ENCODE results near the gene BMPR1B.

BMPR1B gene

DNA sequence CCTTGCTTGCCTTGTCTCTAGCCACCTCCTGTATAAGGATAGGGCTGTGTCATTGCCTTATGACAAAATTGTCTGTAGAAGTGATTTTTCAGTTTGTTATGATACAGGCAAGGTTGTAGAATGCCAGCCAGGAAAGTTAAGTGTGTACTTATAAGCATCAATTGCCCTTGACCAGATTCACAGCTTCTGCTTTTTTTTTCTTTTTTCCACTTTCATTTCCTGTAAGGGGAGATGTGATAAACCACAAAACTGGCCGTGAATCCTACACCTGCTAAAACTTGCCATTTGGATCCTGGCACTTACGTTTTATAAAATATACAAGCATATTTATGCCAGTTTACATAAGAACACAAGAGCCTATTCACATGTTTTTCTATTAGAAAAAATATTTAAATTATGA, 35.0 kb upstream of the BMPR1B start:
- no peak overlapping the region for H3K4me3 ChIP-seq (ENCODE audit: low read length)
- H3F3A ChIP-seq (ENCODE audit: insufficient read depth, low read length), result no peaks in the 10 kb centered on the region
- H2AFZ ChIP-seq (ENCODE audit: low read length), result no peak overlapping the region
- no peaks in the 10 kb centered on the region for H3K9me2 ChIP-seq (replicated peaks; ENCODE audit: insufficient read depth, low read length)
- DNase-seq, result peak; percentile 62
- H3K4me1 ChIP-seq (ENCODE audit: low read length), result 0 out of 2 replicates have a peak, but pooled peaks cover 9% of the 10 kb centered on the region
- no peaks in the 10 kb centered on the region for H3K9me3 ChIP-seq (replicated peaks; ENCODE audit: insufficient read depth, low read length)
- no peak for TF ChIP-seq EZH2phosphoT487 (IDR thresholded peaks at IDR 0.05; ENCODE audit: low read length)
- TF ChIP-seq, protein P1, sequence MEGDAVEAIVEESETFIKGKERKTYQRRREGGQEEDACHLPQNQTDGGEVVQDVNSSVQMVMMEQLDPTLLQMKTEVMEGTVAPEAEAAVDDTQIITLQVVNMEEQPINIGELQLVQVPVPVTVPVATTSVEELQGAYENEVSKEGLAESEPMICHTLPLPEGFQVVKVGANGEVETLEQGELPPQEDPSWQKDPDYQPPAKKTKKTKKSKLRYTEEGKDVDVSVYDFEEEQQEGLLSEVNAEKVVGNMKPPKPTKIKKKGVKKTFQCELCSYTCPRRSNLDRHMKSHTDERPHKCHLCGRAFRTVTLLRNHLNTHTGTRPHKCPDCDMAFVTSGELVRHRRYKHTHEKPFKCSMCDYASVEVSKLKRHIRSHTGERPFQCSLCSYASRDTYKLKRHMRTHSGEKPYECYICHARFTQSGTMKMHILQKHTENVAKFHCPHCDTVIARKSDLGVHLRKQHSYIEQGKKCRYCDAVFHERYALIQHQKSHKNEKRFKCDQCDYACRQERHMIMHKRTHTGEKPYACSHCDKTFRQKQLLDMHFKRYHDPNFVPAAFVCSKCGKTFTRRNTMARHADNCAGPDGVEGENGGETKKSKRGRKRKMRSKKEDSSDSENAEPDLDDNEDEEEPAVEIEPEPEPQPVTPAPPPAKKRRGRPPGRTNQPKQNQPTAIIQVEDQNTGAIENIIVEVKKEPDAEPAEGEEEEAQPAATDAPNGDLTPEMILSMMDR (IDR thresholded peaks at IDR 0.05; ENCODE audit: low read length), result no peak
- no peak for TF ChIP-seq EZH2 (optimal IDR thresholded peaks at IDR 0.05; ENCODE audit: low read depth, low read length)
- no peaks in the 10 kb centered on the region for H3K27me3 ChIP-seq (replicated peaks; ENCODE audit: insufficient read depth, low read length)
- H3K9ac ChIP-seq (ENCODE audit: low read length), result no peak overlapping the region
- no peak overlapping the region for H3K4me2 ChIP-seq (ENCODE audit: low read depth, low read length)
- no peak overlapping the region for H3K27ac ChIP-seq (ENCODE audit: low read length)
- H4K20me1 ChIP-seq (ENCODE audit: insufficient read depth, low read length), result no peaks in the 10 kb centered on the region
- no peaks in the 10 kb centered on the region for H3K36me3 ChIP-seq (replicated peaks; ENCODE audit: insufficient read depth, low read length)
- H3K79me2 ChIP-seq (ENCODE audit: low read length), result no peaks in the 10 kb centered on the region

DNA sequence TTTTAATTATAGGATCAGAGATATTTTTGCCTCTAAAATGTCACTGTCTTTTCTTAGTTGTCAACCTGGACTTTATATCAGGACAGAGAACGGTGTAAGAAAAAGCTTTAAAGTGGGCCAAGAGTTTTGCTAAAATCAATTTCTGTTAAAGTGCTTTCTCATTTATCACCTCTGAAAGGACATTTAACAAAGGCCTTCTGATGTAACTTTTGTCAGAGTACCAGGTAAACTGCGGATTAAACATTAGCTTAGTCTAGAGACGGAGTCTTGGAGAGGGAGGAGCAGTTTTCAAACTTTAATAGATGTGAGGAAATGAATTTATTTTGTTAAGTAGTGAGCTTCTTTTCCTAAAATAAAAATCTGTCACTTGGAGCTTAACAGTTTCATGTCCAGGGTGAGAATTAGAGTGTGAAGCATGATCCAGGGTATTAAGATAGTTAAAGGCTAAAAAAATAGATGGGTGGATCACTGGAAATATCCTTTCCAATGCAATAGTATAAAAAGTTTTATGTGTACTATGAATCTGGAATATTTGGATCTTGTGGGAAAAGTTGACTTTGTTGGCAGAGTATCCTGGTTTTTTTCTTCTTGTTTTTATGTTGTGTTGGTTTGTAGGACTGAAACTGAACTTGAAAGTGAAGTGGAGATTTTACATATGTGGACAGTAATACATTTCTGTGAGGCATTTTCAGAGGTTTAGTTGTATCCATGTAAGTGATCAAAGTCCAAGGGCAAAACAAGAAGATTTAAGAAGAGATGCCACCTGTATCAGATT, 33.6 kb upstream of the BMPR1B start:
- Histone ChIP-seq H3F3A (ENCODE audit: insufficient read depth, low read length) (no peaks in the 10 kb centered on the region), H3K9me2 (replicated peaks; ENCODE audit: insufficient read depth, low read length) (no peaks in the 10 kb centered on the region), H3K9me3 (replicated peaks; ENCODE audit: insufficient read depth, low read length) (no peaks in the 10 kb centered on the region), H3K4me2 (ENCODE audit: low read depth, low read length) (no peak overlapping the region), H4K20me1 (ENCODE audit: insufficient read depth, low read length) (no peaks in the 10 kb centered on the region), H3K4me3 (ENCODE audit: low read length) (no peak overlapping the region), H3K27ac (ENCODE audit: low read length) (no peak overlapping the region), H3K36me3 (replicated peaks; ENCODE audit: insufficient read depth, low read length) (no peaks in the 10 kb centered on the region), H3K9ac (ENCODE audit: low read length) (no peak overlapping the region), H3K27me3 (replicated peaks; ENCODE audit: insufficient read depth, low read length) (no peaks in the 10 kb centered on the region), H3K79me2 (ENCODE audit: low read length) (no peaks in the 10 kb centered on the region), H2AFZ (ENCODE audit: low read length) (no peak overlapping the region), H3K4me1 (ENCODE audit: low read length) (0 out of 2 replicates have a peak, but pooled peaks cover 9% of the 10 kb centered on the region)
- TF ChIP-seq EZH2phosphoT487 (IDR thresholded peaks at IDR 0.05; ENCODE audit: low read length) (no peak), EZH2 (optimal IDR thresholded peaks at IDR 0.05; ENCODE audit: low read depth, low read length) (no peak)
- TF ChIP-seq, protein P1 (IDR thresholded peaks at IDR 0.05; ENCODE audit: low read length), result no peak
- no peak for DNase-seq

DNA sequence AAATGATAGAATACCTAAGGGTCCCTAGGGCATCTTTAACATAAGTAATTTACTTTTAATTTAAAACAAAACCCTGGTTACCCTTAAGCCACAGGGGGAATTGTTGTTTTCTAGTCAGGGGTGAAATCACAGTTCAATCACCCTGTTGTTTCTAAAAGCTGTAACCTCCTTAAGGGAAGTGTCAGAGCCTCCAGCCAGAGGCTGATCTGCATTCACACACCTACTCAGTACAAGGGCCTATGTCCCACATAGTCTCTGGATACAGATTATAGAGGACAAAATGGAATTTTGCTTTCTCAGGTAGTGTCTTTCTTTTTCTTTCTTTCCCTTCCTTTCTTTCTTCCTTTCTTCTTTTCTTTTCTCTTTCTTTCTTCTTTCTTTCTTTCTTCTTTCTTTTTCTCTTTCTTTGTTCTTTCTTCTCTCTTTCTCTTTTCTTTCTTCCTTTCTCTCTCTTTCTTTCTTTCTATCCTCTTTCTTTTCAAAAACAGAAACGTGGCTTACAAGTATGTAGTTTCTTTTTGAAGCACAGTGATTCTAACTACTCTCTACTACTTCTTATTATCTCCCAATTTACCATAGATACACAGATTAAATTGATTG, 31.1 kb upstream of the BMPR1B start:
- Histone ChIP-seq H3K4me3 (ENCODE audit: low read length) (no peak overlapping the region), H3K9me3 (replicated peaks; ENCODE audit: insufficient read depth, low read length) (no peaks in the 10 kb centered on the region), H3K4me1 (ENCODE audit: low read length) (0 out of 2 replicates have a peak, but pooled peaks cover 9% of the 10 kb centered on the region), H3K27me3 (replicated peaks; ENCODE audit: insufficient read depth, low read length) (no peaks in the 10 kb centered on the region), H3K4me2 (ENCODE audit: low read depth, low read length) (no peak overlapping the region), H3F3A (ENCODE audit: insufficient read depth, low read length) (no peaks in the 10 kb centered on the region), H2AFZ (ENCODE audit: low read length) (no peak overlapping the region), H3K9ac (ENCODE audit: low read length) (no peak overlapping the region), H3K9me2 (replicated peaks; ENCODE audit: insufficient read depth, low read length) (no peaks in the 10 kb centered on the region), H4K20me1 (ENCODE audit: insufficient read depth, low read length) (no peaks in the 10 kb centered on the region), H3K27ac (ENCODE audit: low read length) (no peak overlapping the region), H3K36me3 (replicated peaks; ENCODE audit: insufficient read depth, low read length) (no peaks in the 10 kb centered on the region), H3K79me2 (ENCODE audit: low read length) (no peaks in the 10 kb centered on the region)
- no peak for DNase-seq
- TF ChIP-seq EZH2 (optimal IDR thresholded peaks at IDR 0.05; ENCODE audit: low read depth, low read length) (no peak), EZH2phosphoT487 (IDR thresholded peaks at IDR 0.05; ENCODE audit: low read length) (no peak)
- TF ChIP-seq, protein P1 (IDR thresholded peaks at IDR 0.05; ENCODE audit: low read length), result no peak

Measured in MM.1S (cell line).